ENCODE results near the gene GRN.
"Not testable (repeated sequence)": the region's sequence is repeated elsewhere in the genome, so short reads cannot be mapped to it uniquely, and the experiment has no call there.

Gene GRN

DNA sequence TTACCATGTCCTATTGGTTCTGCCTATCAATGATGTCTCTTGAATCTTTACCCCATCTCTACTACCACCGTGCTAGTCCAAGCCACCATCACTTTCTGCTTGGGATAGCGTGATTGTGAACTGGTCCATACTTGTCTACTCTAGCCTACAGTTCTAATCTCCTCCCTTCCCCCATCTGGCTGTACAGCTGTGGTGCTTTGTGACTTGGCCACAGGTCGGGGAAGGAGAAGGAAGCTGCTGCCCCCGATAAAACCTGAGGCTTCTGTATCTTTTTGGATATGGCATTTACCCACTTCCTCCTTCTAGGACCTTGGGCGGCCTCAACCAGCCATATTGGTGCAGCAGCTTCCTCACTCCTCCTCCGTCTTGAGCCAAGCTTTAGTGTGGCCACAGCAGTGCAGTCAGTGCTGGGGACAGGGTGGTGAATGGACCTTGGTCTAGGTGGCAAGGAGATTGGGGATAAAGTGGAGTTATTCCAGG is 44.7 kb downstream of the GRN start:
- no peak overlapping the region for H3K4me3 ChIP-seq (ENCODE audit: low read depth in 1 of 2, low read length in 2 of 2)
- H3K9ac ChIP-seq (ENCODE audit: low read length), result no peak overlapping the region
- peaks cover 0 to 2% of the 10 kb centered on the region in 2 donors for H3K27me3 ChIP-seq (ENCODE audit: control insufficient read depth in 1 of 2, insufficient read depth in 2 of 2, low read length in 2 of 2)
- H3K4me1 ChIP-seq (ENCODE audit: insufficient read depth, low read length), result peaks cover 7% of the 10 kb centered on the region
- H3K27ac ChIP-seq (ENCODE audit: low read depth, low read length), result no peak overlapping the region
- H3K36me3 ChIP-seq (ENCODE audit: insufficient read depth, low read length), result no peaks in the 10 kb centered on the region
- H3K9me3 ChIP-seq (ENCODE audit: low read length), result no peaks in the 10 kb centered on the region

DNA sequence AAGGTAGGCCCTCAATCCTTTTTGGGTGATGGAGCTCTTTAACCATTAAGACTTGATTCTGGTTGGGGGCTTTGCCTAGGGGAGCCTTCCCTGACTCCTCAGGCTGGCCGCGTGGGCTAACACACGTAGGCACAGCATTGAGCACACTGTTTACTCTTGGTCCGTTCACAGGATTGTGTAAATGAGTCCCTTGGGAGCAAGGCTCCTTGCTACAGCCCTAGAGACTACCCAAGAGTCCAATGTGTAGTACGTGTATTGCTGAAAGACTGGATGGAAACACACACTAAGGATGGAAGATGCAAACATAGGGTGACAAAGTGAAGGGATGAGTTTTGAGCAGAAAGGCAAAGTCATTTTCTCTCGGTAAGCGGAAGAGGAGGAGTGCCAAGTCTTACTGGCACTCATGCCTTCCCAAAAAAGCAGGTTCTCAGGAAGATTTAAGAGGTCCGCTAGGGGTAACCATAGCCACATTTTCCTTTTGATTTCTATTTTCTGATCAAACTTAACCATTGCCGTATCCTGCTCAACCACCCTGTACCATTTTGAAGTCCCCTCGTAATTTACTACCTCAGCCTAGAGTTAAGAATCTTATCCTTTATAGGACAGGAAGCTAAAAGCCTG is 45.3 kb downstream of the GRN start:
- no peaks in the 10 kb centered on the region for H3K9me3 ChIP-seq (ENCODE audit: low read length)
- H3K27ac ChIP-seq (ENCODE audit: low read depth, low read length), result no peak overlapping the region
- H3K36me3 ChIP-seq (ENCODE audit: insufficient read depth, low read length), result peaks cover under 1% of the 10 kb centered on the region
- no peaks in the 10 kb centered on the region for H3K27me3 ChIP-seq (ENCODE audit: control insufficient read depth in 1 of 2, insufficient read depth in 2 of 2, low read length in 2 of 2)
- no peak overlapping the region for H3K4me3 ChIP-seq (ENCODE audit: low read depth in 1 of 2, low read length in 2 of 2)
- H3K4me1 ChIP-seq (ENCODE audit: insufficient read depth, low read length), result peaks cover 5% of the 10 kb centered on the region
- H3K9ac ChIP-seq (ENCODE audit: low read length), result no peak overlapping the region

DNA sequence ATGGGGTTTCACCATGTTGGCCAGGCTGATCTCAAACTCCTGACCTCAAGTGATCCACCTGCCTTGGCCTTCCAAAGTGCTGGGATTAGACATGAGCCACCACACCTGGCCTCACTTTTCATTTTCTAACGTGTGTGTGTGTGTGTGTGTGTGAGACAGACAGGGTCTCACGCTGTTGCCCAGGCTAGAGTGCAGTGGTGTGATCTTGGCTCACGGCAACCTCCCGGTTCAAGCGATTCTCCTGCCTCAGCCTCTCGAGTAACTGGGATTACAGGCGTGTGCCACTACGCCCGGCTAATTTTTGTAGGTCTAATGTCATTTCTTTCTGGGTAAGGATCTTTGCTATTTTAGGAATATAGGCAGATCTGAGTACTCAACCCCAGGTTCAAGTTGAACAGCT is 49.0 kb downstream of the GRN start:
- not testable (repeated sequence) for H3K9me3 ChIP-seq (ENCODE audit: low read length); H3K4me1 ChIP-seq (ENCODE audit: insufficient read depth, low read length); H3K4me3 ChIP-seq (ENCODE audit: low read depth in 1 of 2, low read length in 2 of 2)

DNA sequence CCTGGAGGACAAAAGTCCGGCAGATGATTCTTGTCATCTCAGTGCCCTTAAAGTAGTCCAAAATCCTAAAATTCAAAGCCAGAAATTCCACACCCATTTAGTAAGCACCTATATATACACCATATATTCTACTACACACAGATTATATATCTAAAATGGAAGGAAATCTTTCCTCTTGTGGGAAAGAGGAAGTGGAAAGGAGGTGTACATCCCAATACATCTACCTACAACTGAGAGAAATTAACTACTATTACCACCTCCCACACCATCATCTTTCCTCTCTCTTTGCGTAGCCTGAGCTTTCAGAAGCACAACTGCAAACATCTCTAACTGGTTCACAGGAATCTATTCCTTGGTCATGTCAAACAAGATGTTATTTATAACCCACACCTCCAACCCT is 49.7 kb downstream of the GRN start:
- Histone ChIP-seq H3K4me3 (ENCODE audit: low read depth in 1 of 2, low read length in 2 of 2) (no peak overlapping the region), H3K9me3 (ENCODE audit: low read length) (no peaks in the 10 kb centered on the region), H3K27me3 (ENCODE audit: control insufficient read depth in 1 of 2, insufficient read depth in 2 of 2, low read length in 2 of 2) (no peaks in the 10 kb centered on the region), H3K36me3 (ENCODE audit: insufficient read depth, low read length) (peaks cover 24% of the 10 kb centered on the region), H3K27ac (ENCODE audit: low read depth, low read length) (no peak overlapping the region), H3K4me1 (ENCODE audit: insufficient read depth, low read length) (no peaks in the 10 kb centered on the region), H3K9ac (ENCODE audit: low read length) (no peak overlapping the region)

More for the DNA sequence above, 49.0 kb downstream of the GRN start:
- not testable (repeated sequence) for H3K27ac ChIP-seq (ENCODE audit: low read depth, low read length); H3K27me3 ChIP-seq (ENCODE audit: control insufficient read depth in 1 of 2, insufficient read depth in 2 of 2, low read length in 2 of 2); H3K9ac ChIP-seq (ENCODE audit: low read length)
- H3K36me3 ChIP-seq (ENCODE audit: insufficient read depth, low read length), result peaks cover 17% of the 10 kb centered on the region

DNA sequence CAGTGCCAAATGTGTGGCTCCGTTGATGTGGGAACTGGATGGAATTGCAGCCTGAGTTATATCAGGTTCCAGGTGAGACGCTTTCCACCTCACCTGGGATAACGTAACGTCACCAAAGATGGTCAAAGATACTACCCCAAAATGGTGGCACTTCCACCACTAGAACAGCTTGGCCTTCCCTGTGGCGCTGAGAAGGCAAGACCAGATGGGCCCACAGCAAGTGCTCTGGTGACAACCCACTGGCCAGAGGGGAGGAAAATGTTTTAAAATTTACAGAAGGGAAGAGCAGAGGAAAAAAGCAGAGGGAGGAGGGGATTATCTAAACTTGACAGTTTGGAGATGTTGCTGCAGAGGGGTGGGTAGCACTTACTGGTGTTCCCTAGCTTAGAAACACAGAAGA is 51.8 kb downstream of the GRN start:
- no peaks in the 10 kb centered on the region for H3K4me1 ChIP-seq (ENCODE audit: insufficient read depth, low read length)
- peaks cover 40% of the 10 kb centered on the region for H3K36me3 ChIP-seq (ENCODE audit: insufficient read depth, low read length)
- H3K4me3 ChIP-seq (ENCODE audit: low read depth in 1 of 2, low read length in 2 of 2), result no peak overlapping the region
- no peak overlapping the region for H3K9ac ChIP-seq (ENCODE audit: low read length)
- no peaks in the 10 kb centered on the region for H3K9me3 ChIP-seq (ENCODE audit: low read length)
- H3K27ac ChIP-seq (ENCODE audit: low read depth, low read length), result no peak overlapping the region
- H3K27me3 ChIP-seq (ENCODE audit: control insufficient read depth in 1 of 2, insufficient read depth in 2 of 2, low read length in 2 of 2), result no peaks in the 10 kb centered on the region

DNA sequence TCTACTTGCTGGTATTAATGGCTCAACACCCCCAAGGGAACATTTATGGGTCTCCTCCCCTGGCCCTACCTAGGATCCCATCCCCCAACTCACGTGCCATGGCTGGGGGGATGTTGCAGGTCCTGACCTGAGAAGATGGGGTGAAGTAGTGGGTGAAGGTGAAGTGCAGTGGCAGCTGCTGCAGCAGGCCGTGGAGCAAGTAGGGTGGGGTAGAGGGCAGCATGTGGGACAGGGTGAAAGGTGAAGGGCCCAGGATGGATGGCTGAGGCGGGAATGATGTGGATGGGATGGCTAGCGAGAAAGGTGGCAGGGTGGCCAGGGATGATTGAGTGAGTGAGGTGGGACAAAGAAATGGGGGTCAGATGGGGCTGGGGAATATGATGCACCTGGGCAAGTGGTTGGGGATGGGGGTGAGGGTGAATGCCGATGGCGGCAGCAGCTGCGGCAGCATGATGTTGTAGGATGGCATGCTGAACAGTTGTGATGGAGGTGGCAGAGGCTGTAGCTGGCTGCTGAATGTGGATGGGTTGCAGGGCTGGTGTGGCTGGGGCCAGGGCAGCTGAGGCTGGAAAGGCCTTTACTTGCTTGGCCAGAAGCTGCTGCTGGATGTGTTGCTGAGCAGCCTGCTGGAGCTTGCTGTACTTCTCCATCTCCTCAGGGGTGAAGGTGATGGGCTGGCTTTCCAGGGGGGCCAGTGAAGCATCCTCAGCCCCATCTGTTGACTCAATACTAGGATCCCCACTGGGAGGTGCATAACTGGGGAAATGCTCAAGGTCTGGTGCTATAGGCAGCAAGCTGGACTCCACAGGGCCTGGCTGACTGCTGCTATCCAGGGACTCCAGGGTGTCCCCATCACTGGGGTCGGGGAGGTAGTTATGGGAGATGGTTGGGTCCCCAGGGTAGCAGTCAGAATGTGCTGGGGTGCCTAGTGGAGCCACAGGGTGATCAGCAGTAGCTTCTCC is 52.7 kb downstream of the GRN start:
- H3K27ac ChIP-seq (ENCODE audit: low read depth, low read length), result no peak overlapping the region
- no peaks in the 10 kb centered on the region for H3K4me1 ChIP-seq (ENCODE audit: insufficient read depth, low read length)
- no peaks in the 10 kb centered on the region for H3K27me3 ChIP-seq (ENCODE audit: control insufficient read depth in 1 of 2, insufficient read depth in 2 of 2, low read length in 2 of 2)
- no peak overlapping the region for H3K4me3 ChIP-seq (ENCODE audit: low read depth in 1 of 2, low read length in 2 of 2)
- no peaks in the 10 kb centered on the region for H3K9me3 ChIP-seq (ENCODE audit: low read length)
- H3K9ac ChIP-seq (ENCODE audit: low read length), result no peak overlapping the region
- H3K36me3 ChIP-seq (ENCODE audit: insufficient read depth, low read length), result peaks cover 45% of the 10 kb centered on the region

DNA sequence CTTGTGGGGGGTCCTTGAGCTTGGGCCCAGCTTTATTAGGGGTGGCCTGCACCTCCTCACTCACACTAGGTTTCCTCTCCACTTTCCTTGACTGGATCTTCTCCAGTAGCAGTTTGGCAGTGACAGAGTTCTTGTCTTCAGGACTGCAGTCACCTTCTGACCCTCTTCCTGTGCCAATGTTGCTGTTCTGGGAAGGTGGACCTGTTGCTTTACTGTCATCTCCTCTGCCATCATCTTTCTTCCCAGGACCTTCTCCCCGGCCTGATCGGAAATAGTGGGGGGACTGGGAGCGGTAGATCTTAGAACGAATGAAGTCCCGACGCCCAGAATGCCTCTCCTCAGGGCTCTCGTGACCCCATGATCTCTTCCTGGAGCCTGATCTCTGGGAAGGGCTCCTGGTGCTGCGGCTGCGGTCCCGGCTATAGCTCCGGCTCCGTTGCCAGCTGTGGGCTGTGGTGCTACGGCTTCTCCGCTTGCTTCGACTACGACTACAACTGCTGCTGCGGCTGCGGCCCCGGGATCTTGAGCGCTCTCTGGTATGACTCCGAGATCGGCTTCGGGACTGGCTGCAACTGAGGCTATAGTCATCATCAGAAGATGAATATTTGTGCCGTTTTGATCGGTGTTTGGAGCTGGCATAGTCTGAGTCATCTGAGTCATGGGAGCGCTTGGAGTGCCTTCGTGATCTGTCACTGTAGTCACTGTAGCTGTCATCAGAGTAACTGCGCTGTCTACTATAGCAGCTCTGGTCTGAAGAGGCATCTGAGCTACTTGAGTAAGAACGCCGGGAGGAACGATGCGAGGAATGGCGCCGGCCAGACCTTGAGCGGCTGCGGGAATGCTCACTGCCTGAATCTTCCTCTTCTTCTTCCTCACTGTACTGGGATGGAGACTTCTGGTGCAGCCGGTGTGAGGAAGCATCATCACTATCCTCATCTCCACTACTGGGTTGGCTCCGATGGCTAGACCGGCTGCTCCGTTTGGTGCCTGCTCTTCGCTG is 53.9 kb downstream of the GRN start:
- Histone ChIP-seq H3K4me1 (ENCODE audit: insufficient read depth, low read length) (no peaks in the 10 kb centered on the region), H3K9me3 (ENCODE audit: low read length) (no peaks in the 10 kb centered on the region), H3K27ac (ENCODE audit: low read depth, low read length) (no peak overlapping the region), H3K36me3 (ENCODE audit: insufficient read depth, low read length) (peaks cover 50% of the 10 kb centered on the region), H3K27me3 (ENCODE audit: control insufficient read depth in 1 of 2, insufficient read depth in 2 of 2, low read length in 2 of 2) (no peaks in the 10 kb centered on the region), H3K9ac (ENCODE audit: low read length) (no peak overlapping the region), H3K4me3 (ENCODE audit: low read depth in 1 of 2, low read length in 2 of 2) (no peak overlapping the region)

DNA sequence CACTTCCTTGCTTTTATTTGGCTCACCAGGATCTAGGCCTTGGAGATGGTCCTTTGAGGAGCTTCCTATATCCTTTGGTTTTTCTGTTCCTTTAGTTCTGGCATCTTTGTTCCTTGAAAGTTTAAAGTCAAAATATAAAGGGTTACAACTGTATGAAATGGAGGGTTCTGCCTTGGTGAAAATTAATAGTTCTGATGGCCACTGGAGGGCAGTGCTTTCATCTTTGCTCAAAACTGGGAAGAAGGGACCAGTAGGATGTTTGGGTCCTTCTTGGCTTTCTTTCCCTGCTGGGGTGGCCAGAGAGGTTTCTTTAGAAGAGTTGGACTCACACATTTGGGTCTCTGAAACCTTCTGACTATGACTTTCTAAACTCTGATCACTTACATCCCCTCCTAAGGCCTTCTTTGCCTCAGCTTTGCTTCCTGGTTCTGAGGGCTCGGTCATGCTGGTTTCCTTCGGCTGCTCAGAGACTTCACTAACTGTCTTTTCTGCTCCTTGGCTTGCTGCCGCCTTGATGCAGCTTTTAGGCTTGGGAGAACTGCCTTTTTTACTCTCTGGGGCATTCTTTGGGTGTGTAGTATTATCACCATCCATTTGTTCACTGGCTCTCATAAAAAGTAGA is 55.2 kb downstream of the GRN start:
- Histone ChIP-seq H3K4me3 (ENCODE audit: low read depth in 1 of 2, low read length in 2 of 2) (no peak overlapping the region), H3K9me3 (ENCODE audit: low read length) (no peaks in the 10 kb centered on the region), H3K36me3 (ENCODE audit: insufficient read depth, low read length) (peaks cover 50% of the 10 kb centered on the region), H3K9ac (ENCODE audit: low read length) (no peak overlapping the region), H3K4me1 (ENCODE audit: insufficient read depth, low read length) (no peaks in the 10 kb centered on the region), H3K27ac (ENCODE audit: low read depth, low read length) (no peak overlapping the region), H3K27me3 (ENCODE audit: control insufficient read depth in 1 of 2, insufficient read depth in 2 of 2, low read length in 2 of 2) (no peaks in the 10 kb centered on the region)
